GM19239 (cell line): ENCODE measurements around the gene UTF1.

Experiments
- DNase-seq: peaks from one replicate; pipeline ENCODE4 v3.0.0; 2011; ENCODE audit warnings: low spot score; ENCODE audit not compliant: insufficient read length
- FAIRE-seq: peaks from 2 replicates; lab custom pipeline; 2011; peaks lifted over from hg19 to GRCh38; lab: Jason Lieb, UNC

The UTF1 gene, protein sequence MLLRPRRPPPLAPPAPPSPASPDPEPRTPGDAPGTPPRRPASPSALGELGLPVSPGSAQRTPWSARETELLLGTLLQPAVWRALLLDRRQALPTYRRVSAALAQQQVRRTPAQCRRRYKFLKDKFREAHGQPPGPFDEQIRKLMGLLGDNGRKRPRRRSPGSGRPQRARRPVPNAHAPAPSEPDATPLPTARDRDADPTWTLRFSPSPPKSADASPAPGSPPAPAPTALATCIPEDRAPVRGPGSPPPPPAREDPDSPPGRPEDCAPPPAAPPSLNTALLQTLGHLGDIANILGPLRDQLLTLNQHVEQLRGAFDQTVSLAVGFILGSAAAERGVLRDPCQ

DNA sequence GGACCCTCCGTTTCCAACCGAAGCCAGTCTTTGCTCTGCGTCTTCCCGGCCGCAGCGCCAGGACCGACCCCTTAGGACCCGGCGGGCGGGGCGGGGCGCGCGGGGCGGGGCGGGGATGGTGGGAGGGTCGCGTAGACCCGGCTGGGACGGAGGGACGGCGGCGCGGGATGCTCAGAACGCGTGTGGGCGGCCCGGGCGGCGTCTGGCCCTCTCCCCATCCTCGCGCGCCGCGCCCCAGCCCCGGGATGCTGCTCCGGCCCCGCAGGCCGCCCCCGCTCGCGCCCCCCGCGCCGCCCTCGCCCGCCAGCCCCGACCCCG lies at the start of gene UTF1:
TSS of gene UTF1 (plus strand) at position 174 of the 318 bp plus-strand sequence. CDS start at position 246, 72 bp downstream.
- no peak for DNase-seq
- FAIRE-seq = no peak

DNA sequence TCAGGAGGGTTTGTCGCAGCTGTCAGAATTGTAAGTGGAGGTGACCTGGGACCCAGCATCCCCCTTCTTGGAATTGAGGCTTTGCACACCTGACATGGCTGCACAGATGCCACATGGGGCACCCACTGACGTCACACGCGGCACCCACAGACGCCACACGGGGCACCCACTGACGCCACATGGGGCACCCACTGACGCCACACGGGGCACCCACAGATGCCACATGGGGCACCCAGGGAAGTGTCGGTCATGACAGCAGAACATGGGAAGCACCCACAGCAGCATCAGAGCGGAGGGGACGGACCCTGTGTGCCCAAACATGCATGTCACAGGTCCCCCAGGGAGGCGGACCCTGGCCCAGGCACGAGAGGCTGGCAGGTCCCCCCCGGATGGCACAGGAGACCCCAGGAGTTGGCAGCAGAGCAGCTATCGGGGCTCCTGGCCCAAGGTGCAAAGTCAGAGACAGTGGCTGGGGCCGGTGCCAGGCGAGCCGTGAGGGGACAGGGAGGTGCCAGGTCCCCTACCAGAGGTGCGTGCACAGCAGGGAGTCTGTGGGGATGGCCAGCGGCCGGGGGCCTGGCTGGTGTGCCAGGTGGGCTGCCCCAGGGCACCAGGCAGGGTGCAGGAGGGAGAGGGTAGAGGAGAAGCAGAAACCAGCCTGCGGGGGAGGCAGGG lies 48.9 kb upstream of the UTF1 start:
- DNase-seq (no peak), FAIRE-seq (no peak)

DNA sequence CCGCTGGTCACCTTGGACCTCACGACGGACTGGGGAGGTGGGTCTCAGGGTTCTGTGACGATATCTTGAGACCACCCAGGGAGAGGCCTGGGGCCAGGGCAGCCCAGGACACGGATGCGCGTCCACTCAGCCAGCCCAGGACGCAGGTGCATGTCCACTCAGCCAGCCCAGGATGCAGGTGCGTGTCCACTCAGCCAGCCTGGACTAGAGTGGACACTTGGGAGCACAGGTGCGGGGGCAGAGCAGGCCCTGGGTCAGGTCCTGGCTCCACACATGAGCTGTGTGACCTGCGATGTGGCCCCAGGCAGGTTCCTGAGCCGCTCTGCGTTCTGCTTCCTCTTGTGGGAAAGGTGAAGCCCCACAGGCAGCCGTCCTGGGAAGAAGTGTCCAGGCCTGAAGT lies 47.8 kb upstream of the UTF1 start:
- DNase-seq (no peak), FAIRE-seq (no peak)

DNA sequence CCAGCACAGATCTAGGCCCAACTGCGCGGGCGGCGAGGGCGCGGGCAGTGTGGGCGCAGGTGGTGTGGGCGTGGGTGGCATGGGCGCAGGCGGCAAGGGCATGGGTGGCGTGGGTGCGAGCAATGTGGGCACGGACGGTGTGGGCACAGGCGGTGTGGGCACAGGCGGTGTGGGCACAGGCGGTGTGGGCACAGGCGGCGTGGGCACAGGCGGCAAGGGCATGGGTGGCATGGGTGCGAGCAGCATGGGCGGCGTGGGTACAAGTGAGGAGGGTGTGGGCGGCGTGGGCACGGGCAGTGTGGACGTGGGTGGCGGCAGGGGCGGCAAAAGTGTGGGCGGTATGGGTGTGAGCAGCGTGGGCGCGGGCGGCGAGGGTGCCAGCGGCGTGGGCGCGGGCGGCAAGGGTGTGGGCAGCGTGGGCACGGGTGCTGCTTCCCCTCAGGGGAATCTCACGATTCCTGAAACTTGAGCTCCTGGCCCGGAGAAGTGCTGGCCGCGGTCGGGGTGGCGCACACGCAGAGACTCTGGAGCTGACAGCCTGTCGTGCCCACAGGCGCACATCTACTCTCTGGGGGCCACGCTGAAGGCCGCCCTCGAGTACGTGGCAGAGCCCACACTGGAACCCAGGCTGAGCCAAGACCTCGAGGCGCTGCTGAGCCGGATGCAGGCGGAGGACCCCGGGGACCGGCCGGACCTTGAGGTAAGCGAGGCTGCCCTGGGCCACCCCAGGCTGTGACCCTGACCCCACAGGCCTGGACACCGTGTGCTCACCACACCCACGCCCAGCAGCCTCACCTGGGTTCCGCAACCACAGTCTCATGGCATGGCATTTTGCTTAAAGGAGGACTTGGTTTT lies 47.0 kb upstream of the UTF1 start:
- DNase-seq (no peak), FAIRE-seq (no peak)

DNA sequence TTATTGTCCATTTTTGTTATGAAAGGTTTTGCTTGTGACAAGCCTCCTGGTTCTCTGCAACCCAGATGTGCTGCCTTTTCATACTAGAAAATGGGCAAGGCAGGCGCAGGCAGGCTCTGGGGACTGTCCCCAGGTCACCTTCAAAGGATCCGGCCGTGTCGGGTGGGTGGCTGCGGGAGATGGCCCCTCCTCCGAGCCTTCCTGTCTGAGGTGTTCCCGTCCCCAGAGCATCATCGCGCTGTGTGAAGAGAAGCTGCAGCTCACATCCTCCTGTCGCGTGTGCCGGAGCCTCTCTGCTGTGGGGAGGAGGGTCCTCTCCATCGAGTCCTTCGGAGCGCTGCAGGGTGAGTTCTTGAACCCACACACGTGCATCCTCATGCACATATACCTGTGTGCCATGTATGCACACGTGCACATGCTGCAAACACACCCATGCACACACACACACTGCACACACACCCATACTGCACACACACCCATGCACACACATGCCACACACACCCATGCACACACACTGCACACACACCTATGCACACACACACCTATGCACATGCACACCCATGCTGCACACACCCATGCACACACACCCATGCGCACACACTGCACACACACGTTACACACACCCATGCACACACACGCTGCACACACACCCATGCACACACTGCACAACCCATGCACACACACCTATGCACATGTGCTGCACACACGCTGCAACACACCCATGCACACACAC lies 46.2 kb upstream of the UTF1 start:
- FAIRE-seq = no peak
- DNase-seq = no peak

DNA sequence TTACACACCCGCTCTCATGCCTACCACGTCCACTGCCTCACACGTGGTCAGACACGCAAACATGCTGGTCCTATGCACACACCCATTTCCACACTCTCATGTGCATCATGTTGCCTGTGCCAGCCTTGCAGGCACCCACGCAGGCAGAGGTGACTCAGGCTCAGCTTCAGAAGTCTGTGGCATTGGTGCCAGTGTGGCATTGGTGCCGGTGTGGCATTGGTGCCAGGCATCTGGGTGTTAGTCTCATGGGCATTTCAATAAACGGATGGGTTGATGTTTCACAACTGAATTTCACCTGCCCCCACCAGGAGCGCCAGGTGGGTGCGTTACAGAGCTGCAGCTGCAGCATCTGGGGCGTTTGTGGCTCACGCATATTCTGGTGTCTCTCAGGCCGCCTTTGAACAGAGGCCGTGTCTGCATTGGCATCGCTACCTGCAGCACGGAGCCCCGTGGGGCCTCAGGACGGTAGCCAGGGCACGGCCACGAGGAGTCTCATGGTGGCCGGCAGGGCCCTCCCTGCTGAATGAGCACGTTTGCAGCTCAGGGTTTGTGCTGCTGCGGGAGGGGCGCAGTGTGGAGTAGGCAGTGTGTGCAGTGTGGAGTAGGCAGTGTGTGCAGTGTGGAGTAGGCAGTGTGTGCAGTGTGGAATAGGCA lies 45.3 kb upstream of the UTF1 start:
- FAIRE-seq = no peak
- no peak for DNase-seq

DNA sequence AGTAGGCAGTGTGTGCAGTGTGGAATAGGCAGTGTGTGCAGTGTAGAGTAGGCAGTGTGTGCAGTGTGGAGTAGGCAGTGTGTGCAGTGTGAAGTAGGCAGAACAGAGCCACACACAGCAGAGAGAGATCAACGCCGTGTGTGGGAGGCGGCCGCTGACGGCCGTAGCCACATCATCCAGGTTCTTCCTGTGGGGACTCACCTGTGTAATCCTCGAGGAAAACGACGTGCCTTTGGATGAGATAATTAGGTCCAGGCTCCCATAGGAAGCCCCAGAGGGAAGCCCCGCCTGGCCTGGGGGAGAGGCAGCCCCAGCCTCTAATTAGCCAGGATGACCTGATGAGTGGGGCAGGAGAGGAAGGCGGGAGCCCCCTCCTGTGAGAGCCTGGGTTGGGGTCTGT lies 44.6 kb upstream of the UTF1 start:
- FAIRE-seq (no peak), DNase-seq (no peak)

DNA sequence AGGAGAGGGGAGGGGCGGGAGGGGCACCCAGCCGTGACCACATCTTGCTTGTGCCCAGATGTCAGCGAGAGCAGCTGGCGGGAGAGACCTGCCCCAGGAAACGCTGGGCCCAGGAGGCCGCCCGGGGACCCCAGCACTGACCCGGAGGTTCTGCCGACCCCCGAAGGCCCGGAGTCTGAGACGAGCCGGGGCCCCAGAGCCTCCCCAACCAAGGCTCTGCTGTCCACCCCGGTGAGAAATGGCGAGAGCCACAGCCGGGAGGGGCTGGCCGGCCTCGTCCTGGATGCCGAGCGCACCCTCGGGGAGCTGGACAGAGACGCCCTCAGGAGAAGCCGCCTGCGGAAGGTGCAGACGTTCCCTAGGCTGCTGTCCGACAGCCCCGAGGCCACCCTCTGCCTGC lies 44.1 kb upstream of the UTF1 start:
- DNase-seq (no peak), FAIRE-seq (no peak)

DNA sequence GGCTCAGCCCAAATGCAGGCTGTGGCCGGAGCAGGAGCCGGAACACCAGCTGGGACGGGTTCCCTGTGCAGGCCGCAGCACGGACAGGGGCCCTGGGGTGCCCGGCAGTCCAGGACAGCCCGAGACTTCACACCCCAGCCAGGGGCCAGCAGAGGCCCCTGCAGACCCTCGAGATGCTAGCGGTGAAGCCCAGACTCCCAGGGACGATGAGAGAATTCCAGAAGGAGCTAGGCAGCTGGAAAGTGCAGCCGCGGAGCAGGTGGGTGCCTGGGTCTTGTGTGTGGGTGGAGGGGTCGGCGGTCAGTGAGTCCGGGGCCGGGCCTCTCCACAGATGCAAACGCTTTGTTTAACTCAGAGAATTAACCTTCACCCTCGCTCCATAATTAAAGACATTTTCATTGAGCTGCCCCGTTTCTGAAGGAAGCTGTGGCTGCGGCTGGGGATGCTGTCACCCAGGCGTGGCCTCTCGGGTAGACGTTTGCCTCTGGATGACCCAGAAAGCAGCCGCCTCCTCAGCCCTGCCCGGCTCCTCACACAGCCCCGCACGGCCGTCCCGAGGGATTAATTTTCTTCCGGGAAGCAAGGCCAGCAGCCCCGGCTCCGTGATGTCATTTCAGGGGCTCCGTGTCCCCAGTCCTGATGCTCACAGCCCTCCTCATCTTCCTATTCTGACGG lies 43.5 kb upstream of the UTF1 start:
- DNase-seq (no peak), FAIRE-seq (no peak)

DNA sequence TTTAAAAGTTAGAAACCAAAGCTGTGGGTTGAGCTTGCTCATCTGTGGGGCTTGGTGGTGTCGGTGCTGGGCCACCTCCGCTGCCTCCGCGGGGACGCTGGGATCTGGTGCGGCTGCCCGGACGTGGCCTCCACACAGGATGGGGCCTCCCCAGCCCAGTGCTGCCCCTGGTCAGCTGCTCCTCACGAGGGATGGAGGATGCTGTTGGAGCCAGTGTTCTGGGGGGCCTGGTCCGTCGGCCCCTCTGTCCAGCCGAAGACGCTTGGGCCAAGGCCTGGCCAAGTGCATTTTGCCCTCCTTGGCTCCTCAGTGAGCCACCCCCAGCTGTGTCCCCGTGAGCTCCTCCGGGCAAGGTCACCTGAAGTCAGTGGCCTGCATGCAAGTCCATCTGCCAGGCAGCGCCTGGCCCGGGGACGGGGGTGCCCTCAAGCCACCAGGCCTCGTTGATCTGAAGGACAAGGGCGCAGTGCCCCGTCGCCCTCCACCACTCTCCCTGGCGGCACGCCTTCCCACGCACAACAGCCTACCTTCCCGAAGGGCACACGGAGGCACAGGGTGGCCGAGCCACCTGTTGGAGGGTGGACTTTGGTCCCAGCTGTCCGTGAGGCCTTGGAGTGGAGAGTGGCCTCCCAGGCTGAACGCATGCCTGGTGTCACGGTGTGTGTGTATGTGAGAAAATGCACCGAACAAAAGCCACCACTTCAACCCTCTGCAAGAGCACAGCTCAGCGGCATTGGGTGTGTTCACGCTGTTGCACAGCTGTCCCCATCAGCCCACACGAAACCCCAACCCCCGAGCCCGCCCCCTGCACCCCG lies 42.7 kb upstream of the UTF1 start:
- no peak for DNase-seq
- no peak for FAIRE-seq

DNA sequence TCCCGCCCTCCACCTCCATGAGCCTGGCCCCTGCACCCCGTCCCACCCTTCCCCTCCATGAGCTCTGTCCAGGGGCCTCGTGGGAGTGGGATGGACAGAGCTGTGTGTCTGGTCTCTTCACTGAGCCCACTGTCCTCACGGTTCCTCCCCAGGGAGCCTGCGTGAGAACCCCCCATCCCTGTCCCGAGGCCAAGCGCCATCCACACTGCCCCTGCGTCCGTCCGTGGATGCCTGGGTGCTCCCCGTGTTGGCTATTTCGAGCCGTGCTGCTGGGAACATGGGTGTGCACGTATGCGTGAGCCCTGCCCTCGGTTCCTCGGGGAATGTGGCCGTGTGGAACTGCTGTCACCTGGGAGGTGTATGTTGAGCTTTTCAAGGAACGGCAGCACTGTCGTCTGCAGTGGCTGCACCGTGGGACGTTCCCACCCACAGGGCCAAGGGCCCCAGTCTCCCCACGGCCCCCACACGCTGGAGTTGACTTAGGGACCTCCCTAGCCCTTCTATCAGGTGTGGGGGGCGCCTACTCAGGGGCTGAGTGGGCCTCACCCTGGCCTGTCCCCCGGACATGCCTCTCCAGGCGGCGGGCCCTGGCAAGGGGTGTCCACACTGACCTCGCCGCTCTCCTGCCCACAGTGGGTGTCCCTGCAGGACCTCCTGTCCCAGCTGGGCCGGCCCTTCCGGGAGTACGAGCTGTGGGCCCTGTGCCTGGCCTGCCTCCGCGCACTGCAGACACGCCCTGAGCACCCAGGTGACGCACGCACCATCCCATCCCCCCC lies 41.9 kb upstream of the UTF1 start:
- FAIRE-seq (no peak), DNase-seq (no peak)

DNA sequence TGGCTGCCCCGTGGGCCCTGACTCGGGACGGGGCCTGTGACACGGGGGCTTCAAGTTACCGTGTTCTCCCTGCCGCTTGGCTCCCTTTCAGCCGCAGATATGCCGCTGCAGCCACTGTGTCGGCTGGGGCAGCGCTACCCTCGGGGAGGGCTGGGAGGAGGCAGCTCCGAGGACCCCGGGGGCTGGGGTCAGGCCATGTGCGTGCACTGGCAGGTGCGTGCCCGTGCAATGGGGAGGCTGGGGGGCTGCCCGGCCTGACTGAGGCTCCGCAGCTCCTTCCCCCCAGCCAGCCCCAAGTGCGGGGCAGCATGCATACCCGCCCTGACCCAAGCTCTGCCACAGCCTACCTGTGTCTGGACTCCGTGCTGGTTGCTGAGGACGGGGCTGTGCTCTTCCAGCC lies 40.8 kb upstream of the UTF1 start:
- no peak for DNase-seq
- no peak for FAIRE-seq

DNA sequence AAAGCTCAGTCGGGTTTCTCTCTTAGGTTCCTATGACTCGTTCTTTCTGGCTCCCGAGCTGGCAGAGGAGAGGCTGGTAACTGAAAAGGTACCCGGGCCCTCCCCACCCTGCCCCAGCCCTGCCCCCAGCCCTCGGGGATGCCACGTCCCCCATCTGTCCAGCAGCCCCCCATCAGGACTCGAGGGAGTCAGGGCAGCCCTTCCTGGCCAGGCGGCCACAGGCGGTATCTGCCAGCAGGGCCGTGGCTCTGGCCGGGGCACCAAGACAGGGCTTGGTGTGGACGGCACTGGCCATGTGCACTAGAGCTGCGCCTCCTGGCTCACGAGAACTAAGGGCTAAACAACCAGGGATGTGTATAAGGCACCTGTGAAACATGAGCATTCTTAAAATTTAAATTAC lies 40.3 kb upstream of the UTF1 start:
- FAIRE-seq = no peak

DNA sequence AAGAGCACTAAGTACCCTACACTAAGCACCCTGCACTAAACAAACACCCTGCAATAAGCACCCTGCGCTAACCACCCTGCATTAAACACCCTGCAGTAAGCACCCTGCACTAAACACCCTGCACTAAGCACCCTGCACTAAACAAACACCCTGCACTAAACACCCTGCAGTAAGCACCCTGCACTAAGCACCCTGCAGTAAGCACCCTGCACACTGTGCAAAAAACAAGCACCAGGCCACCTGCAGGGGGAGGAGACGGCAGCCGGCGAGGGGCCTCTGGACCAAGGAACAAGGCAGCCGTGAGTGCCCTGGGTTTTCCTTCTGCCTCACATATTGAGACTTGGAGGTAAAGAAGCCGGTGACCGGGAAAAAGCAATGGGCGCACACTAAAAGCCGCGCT lies 39.8 kb upstream of the UTF1 start:
- DNase-seq (no peak), FAIRE-seq (no peak)

More for the DNA sequence above, 40.3 kb upstream of the UTF1 start:
- no peak for DNase-seq

DNA sequence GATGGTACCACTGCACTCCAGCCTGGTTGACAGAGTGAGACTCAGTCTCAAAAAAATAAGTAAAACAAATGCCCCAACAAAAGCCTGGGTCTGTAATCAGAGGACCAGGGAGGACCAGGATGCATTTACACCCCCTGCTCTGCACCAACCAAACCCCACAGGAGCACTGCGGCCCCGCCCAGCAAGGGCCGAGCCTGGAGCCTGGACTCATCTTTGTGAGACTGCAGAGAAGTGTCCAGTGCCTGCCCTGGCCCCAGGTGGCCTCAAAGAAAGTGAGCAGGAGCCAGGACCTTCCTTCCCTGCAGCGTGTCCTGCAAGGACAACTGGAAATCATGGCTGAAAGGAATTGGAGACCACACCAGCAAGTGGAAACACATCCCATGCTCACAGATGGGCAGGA lies 38.4 kb upstream of the UTF1 start:
- DNase-seq = no peak
- FAIRE-seq = no peak

DNA sequence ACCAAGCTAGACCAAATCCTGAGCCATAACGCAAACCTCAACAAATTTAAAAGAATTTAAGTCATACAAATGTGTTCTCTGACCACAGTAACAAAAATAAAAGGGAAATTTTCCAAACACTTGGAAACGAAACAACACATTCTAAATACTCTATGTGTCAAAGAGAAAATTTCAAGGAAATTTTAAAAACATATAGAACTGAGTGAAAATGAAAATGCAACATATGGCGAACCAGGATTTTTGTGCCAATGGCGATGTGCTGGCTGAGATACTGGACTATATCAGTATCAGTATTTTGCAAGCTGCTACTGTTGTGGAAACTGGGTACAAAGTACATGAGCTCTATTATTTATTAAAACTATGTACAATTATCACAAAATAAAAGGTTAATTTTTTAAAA lies 35.9 kb upstream of the UTF1 start:
- FAIRE-seq = no peak
- DNase-seq = no peak

DNA sequence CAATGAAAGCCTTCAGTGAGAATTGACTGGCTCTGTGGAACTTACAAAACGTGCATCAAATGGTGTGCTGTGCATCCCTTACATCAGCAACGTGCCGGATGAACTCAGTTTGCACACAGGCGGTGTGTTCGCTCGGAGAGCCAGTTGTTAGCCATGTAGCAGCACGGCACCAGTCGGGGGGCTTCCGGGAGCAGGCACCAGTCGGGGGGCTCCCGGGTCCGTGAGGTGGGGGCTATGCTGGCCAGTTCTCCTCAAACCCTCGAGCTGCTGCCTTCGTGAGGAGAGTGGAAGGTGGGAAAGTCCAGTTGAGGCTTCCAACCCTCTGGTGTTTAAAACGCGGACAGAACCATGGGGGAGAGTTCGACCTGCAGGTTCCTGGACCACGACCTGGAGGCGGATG lies 34.9 kb upstream of the UTF1 start:
- FAIRE-seq = no peak
- DNase-seq = no peak

DNA sequence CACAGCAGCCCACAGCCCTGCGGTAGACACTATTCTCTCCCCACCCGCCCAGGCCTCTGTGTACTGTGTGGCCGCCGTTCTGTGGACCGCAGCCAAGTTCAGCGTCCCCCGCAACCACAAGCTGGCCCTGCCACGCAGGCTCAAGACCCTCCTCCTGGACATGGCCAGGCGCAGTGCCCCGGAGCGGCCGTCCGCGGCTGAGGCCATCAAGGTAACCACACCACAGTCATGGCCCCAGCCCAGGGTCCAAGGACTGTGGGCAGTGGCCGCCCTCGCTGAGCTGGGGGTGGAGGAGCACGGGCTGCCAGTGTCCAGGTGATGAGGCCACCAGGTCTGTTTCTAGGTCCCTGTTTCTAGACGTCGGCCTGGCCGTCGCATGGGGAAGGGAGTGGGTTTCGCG lies 34.4 kb upstream of the UTF1 start:
- FAIRE-seq = no peak
- DNase-seq = no peak
